Measurements from ENCODE around the gene GABRE.

GABRE gene, protein sequence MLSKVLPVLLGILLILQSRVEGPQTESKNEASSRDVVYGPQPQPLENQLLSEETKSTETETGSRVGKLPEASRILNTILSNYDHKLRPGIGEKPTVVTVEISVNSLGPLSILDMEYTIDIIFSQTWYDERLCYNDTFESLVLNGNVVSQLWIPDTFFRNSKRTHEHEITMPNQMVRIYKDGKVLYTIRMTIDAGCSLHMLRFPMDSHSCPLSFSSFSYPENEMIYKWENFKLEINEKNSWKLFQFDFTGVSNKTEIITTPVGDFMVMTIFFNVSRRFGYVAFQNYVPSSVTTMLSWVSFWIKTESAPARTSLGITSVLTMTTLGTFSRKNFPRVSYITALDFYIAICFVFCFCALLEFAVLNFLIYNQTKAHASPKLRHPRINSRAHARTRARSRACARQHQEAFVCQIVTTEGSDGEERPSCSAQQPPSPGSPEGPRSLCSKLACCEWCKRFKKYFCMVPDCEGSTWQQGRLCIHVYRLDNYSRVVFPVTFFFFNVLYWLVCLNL

DNA sequence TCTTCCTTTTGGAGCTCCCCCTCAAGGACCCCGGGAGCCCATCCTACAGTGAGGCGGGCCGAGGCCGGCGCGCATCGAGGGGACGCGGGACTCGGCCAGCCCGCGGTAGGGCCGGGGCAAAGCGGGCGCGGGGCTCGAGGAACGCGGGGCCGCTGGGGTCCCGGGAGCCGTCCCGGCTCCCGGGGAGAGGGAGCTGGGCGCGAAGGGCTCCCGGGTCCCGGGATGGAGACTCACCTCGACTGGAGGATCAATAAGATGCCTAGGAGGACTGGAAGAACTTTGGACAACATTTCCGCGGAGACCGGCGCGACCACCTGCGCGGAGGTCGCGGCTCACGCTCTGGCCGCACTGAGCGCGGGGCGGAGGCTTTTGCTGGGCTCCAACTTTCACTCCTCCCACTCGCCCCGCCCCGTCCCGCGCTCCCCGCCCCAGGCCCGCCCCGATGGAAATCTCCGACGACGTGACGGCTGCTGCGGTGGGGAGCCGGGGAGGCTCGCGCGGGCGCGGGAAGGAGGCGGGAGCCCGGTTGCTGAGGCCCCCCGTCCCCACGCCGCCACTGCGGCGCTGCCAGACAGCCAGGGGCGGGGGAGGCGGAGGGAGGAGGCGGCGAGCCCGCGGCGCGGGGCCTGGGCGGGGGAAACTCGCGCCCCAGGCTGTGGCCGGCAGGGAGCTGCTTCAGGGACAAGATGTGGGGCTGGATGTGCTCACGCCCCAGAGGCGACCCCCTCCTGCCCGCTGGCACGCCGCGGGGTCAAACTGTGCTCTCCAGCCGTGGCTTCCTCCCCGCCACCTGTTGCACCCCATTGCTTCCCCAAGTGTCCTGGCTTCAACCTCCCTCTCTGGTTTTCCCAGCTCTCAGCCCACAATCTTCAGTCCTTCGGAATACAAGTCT lies at the start of gene GABRE:
Gene GABRE, minus strand, starts transcription at position 341 of the 892 bp plus-strand sequence. Its CDS starts 51 bp downstream, at position 290.
- peak; percentile 76 for DNase-seq

DNA sequence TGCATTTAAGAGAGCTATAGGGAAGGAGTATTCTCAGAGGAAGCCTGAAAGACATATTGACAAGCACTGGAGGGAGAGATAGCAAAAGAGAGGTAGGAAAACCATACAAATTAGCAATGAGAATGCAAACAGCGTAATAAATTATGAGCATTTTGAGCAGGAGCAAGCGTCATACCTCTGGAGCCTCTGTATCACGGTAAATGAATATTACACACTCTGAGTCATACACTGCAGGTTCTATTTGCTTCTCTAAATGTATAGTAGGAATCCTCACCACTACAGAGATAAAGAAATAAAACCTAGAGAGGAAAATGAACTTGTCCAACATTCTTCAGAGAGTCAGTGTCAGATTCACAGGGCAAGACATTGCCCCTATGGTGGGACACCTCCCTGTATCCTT lies 46.4 kb upstream of the GABRE start:
- DNase-seq, result no peak

DNA sequence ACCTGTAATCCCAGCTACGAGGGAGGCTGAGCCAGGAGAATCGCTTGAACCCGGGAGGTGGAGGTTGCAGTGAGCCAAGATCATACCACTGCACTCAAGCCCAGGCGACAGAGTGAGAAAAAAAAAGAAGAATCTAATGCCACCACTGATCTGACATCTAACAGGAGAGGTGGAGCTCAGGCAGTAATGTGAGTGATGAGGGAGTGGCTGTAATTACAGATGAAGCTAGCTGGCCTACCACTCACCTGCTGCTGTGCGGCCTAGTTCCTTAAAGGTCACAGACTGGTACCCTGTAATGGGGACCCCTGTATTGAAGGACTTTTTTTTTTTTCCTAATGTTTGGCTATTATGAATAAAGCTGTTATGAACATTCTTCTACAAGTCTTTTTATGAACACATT lies 25.3 kb upstream of the GABRE start:
- no peak for DNase-seq

DNA sequence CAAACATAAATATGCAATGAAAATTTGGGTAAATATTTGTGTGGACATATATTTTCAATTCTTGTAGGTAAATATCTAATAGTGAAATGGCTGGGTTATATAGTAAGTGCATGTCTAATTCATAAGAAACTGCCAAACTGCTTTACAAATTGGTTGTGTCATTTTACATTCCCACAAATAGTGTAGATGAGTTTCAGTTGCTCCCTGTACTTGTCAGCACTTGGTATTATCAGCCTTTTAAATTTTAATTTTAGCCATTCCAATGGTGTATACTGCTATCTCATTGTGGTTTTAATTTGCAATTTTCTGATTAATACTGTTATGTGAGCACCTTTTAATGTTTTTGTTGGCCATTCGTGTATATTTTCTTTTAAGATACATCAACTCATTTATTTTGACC lies 23.1 kb upstream of the GABRE start:
- DNase-seq, result no peak

DNA sequence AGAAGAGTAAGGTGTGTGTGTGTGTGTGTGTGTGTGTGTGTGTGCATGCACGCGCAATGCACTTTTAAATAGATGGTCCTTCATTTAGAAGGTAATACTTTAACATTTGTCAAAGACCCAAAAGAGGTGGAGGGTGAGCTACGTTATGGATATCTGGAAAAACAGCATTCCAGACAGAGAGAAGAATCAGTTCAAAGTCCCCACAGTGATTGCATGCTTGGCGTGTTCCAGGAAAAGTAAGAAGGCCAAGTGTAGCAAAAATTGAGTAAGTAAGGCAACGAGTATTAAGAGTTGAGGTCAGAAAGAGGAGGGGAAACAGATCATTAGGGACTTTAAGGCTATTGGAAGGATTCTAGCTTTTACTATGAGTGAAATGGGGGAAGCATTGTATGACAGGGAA lies 21.9 kb upstream of the GABRE start:
- no peak for DNase-seq

DNA sequence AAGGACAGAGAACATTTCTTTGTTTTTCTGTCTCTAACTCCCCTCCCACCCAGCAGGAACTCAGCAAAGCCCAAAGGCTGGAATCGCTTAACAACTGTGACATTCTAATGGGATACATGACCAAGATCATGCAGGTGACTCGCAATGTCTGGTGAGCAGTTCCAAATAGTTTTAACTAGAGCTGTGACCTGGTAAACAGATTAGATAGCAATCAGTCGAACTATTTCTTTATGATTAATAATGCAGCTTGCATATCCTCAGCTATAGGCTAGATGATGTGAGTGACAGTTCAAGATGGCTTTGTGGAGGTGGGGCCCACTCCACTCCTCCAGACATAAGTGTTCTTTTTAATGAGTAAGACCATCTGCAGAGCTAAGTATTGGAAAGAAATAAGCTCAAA lies 20.0 kb upstream of the GABRE start:
- no peak for DNase-seq

DNA sequence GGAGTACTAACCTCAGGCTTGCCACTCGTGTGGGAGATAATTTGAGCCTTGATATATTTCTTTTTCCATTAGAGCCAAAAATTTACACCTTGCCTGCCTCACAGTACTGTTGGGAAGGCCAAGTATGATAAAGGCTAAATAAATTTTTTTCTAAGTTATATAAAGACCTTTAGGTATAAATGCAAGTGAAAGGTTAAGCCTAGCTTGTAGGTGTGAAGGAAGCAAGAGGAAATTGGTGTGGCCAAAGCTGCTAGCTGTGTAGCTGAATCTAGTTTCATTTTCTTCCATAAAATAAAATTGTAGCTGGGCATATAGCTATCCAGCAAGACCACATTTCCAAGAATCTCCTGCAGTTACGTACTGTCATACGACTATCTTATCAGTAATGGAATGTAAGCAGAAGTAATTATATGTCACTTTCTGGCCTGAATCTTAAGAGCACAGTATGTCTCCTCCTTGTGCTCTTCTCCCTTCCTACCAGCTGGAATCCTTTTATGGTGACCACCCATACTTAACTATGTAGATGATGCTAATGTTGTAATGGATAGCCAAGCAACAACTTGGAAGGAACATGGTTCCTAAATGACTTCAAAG lies 14.3 kb upstream of the GABRE start:
- DNase-seq, result no peak

DNA sequence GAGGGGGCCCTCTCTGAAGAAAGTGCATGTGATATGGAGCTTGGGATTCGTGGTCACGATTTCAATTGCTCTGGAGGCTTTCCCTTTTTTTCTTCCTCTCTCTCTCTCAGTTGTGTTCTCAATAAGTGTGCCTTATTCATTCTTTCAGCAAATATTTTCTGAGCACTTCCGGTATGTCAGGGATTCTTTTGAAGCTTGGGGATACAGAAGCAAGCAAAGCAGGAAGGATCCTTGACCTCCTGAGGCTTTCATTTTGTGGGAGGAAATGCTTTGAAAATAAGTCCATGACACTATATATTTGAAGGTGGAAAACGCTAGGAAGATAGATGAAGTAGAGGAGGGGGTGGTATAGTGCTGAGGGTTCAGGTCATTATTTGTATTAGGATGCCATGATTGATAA lies 12.6 kb upstream of the GABRE start:
- DNase-seq, result no peak

DNA sequence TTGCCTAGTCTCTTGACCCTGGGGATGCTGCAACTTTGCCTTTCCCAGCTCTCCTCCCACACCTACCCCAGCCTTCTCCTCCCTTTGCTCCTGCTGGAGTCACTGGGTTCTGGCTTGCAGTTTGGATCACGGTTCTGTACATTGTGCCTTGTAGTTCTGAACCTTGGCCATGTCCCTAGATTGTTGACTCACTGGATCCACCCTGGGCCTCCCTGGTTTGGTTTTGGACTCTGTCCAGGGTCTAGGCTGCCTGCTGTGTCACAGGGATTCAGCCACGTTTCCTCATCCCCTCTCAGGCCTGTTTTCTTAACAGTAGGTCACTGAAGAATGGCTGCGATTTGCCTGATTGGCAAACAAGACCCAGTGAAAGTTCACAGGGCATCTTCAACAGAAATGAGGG lies 11.5 kb upstream of the GABRE start:
- DNase-seq, result no peak

DNA sequence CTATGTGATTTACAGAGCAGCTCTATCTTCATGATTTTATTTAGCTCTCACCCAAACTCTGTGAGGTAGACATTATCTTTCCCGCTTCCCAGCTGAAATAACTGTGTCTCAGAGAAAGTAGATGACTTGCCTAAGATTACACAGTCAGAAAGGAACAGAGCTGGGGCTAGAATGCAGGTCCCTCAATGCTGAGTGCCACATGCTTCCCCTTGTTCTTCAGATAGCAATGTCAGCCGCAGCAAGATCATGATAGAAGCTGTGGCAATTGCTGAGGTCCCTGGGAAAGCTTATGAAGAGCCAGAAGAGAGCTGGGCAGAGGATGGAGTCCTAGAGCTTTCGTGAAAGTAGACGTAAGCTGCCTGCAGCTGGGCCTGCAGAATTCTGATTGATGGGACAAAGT lies 11.1 kb upstream of the GABRE start:
- DNase-seq, result no peak

DNA sequence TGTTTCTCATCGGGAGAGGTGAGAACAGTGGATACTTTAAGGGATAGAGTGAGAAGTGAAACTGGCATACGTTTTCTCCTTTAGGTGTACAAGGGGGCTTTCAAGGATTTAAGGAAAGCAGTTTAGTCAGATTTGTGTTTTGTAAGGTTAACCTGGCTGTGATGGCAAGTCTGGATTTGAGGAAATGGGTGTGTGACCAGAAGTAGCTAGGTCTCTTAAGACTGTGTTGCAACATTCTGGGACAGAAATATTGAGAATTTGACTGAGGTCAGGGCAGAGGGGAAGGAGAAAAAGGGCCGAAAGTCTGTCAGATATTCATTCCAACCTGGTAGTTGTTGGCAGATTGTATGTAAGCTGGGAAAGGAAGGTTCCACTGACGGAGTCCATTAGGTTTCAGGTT lies 10.4 kb upstream of the GABRE start:
- DNase-seq, result no peak

DNA sequence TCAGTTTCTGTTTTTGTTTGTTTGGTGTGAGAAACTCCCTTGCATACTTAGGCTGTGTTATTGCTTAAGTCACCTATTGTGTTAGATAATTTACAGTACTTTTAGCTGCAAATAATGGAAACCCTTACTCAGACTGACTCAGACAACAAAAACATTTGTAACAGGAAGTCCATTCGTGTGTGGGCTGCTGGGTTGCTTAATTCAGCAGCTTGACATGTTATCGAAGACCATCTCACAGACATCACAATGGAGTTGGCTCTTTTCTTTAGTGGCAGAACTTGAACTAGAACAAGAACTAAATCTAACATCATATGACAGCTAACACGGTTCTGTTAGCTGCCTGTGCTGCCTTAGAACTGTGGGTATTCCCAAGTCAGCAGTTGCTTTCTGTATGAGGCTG lies 9.9 kb upstream of the GABRE start:
- DNase-seq, result no peak

DNA sequence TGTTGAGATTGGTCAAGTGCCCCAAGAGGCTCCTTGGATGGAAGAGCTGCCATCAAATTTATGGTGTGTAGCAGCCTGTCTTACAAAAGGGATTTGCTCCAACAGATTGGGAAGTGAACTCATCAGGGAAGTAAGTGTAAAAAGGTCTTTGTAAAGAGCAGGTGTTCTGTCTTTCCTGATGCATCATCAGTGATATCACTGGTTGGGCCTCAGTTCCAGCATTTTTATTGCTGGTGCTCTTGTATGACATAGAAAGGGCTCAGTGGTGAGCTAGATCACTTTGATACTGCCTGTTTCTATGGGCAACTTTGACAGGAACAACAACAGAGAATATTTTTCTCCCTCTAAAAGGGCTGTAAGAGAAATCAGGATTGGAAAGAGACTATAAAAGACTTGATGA lies 8.7 kb upstream of the GABRE start:
- no peak for DNase-seq

DNA sequence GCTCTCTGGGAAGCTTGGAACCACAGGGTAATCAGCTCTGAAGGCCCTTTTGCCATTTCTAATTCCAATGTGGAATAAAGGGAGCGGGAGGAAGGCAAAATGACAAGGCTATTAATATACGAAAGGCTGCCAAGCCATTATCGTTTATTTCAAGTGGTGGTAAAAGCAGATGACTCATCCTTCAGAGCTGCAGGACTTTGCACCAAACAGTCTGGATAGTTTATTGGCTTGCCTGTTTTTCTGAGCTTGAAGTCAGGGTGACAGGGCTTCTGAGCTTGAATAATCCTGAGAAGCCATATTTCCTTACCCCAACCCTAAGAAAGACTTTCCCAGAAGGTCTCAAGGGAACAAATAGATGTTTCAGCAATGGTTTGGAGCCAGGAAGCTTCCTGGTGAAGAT lies 7.7 kb upstream of the GABRE start:
- DNase-seq, result no peak

DNA sequence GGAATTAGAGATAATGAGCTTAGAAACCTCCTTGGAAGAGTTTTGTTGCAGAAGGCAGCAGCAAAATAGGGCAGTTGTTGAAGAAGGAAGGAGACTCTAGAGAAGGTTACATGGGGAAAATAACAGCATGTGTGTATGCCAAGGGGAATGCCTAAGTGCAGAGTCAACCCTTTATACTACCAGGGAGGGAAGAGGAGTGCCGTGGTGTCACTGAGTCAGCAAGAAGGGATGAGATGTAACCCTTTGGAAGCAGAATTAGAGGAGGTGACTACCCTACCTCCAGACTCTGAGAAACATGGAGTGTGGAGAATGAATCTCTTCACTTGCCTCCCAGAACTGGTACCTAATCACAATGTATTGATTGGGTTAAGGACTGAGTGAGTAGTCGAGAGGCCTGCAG lies 6.7 kb upstream of the GABRE start:
- no peak for DNase-seq

DNA sequence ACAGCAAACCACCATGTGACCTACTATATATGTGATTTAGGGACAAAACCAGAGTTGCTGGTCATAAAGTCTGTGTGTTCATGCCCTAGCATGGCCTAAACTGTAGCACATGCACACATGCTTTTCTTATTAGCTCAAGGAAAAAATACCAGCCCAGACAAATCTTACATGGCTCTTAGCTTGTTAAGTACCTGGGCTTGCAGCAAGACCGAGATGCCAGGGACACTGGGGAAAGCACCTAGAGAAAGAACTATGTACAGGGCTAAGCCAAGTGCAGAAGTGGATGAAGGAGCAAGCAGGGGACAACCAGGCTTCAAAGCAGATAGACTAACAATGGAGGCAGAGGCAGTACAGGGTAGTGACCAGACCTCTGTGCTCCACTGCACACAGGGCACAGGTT lies 3.4 kb upstream of the GABRE start:
- peak; percentile 24 for DNase-seq

DNA sequence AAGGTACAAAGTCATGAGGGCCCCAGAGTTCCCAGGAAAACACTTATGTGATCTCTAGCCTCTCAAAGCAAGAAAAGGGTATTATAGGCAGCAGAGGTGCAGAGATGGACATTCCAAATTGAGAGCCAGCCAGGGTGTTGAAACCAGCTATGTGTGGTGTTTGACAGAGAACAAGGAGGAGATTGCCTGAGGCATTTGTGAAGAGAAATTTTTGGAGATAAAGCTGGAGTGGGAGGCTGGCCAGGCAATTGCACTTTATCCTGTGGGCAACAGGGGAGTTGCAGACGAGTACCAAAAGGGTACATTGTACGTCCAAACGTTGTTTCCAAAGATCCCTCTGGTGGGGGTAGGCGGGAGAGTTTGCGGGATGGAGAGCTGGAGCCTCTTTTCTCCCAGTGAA lies 2.5 kb upstream of the GABRE start:
- peak; percentile 38 for DNase-seq

DNA sequence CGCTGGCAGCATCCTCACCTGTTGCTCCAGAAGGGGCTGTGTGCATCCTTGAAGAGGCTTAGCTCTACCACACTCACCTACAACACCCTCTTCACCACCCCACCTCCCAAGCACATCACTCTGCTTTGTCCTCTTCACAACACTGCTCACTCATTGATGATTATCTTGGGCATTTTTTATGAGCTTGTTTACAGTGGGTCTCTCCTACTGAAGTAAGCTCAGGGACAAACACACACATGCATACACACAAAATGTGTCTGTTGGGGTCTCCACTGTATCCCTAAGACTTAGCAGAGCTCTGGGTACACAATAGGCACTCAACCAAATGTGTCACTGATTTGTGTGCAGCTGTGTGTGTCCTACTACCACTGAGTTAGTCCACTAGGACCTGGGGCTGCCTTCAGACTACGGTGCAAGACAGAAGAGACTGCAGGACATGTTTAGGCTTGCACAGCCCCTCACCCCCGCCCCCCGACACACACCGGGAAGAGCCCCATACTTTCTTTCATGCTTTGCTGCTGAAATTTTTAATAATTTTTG lies 1.3 kb upstream of the GABRE start:
- no peak for DNase-seq

DNA sequence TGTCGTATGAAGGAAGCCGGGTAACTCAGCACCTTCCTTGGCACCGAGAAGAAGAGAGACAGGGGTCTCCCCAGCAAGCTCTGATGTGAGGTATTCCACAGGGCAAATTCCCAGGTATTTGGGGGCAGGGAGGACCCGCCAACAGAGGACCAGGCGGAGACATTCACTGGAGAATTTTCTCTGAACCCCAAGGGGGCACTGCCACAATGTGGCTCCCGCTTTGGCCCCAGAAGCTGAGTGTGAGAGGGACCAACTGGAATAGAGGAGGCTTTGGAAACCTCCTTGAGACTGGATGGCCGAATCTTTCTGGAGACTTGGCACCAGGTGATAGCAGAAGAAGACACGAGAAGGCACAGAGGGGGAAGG lies 735 bp upstream of the GABRE start:
- DNase-seq, result no peak

DNA sequence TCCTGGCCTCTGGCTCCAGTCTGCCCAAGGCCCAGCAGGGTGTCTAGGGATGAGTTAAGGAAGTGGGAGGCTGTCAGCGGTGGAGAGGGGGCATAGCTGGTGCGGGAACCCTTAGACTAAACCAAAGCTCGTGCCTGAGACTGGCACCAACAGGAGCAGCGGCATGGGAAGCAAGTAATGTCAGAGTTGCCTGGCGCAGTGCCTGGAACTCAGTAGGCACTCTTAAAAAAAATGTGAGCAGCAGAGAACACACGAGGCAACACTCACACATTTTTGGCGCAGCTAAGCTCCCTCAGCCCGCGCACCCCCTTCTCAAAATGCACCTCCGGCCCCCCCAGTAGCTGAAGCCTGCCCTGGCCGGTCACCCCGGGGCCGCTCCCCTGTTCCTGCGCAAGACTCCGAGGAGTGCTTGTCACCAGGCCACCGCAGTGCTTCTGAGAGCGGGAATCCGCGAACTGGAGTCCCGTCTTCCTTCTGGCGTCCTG lies 583 bp downstream of the GABRE start:
- no peak for DNase-seq

DNA sequence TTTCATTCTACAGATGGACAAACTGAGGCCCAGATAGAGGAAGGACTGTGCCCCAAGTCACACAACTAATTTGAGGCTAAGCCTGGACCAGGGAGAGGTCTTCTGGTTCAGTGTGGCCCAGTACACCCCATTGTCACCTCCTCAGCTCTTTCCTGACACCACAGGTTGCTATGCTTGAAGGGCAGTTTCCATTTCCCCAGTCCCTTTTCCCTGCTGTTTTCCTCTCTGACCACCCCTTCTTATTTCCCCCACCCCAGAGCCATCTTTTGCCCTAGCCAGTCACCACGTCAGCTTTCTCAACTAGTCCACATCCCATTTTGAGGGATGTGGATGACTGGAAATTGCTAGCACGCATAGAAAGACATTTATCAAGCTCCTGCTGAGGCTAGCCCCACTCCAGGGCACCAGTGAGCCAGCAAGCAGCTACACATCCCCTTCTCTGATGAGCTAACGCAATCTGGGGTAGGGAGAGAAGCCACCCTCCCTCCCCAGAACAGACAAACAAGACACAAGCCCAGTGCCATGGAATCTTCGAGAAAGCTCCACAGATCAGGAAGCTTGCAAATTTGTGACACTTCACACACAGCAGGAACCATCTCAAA lies 1.3 kb downstream of the GABRE start:
- no peak for DNase-seq

DNA sequence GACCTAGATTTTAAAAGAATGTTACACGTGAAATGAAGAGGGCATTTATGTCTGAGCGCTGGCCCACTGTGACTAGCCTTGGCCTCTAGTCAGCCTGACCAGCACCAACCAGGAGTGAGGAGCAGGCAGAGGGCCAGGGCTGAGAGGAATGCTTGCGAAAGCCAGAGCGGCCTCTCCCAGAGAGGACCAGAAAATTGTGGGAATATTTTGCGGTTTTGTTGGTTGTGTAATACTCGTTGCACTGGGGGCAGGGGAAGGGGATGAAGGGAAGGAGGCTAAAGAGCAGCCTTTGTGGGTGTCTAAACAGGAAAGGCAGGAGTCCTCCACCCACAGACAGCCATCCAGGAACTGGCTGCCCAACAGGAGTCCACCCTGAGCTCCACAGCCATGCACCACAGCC lies 3.8 kb downstream of the GABRE start:
- peak; percentile 59 for DNase-seq

DNA sequence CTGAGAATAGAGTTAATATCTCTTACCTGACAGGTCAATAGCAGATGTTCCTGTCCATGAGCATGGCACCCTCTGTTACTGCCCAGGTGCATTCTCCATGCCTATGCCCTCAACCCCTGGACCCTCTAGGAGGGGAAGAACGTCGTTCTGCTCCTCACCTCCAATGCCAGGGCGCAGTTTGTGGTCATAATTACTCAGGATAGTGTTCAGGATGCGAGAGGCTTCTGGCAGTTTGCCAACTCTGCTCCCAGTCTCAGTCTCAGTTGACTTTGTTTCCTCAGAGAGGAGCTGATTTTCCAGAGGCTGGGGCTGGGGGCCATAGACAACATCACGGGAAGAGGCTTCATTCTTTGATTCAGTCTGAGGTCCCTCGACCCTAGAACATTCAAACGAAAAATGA lies 4.4 kb downstream of the GABRE start:
- DNase-seq, result no peak

Measured in islet precursor cell (in vitro differentiated cells).